ENCODE results near the gene HBG1. TPM values are rescaled to one million over a fixed set of nuclear protein-coding genes. Genes with fewer than 3 reads are reported as not detected.

Gene HBG1
- total and polyA plus RNA-seq, 2 donors (not counting 3 experiments of a cell fraction or from before 2014, with no cell fraction given): 0.72 TPM; not detected in 1

- Histone ChIP-seq H3K79me2 (ENCODE audit: control insufficient read depth, insufficient read depth, low read length) (no peaks in the 10 kb centered on the region), H3K27me3 (ENCODE audit: control insufficient read depth in 2 of 2, insufficient read depth in 2 of 2, low read length in 2 of 2) (no peaks in the 10 kb centered on the region), H3K27ac (ENCODE audit: insufficient read depth, low read depth, low read length) (no peak overlapping the region), H2AFZ (ENCODE audit: low read depth, low read length) (no peak overlapping the region), H3K4me3 (replicated peaks in 1 of 3; ENCODE audit: insufficient read depth in 1 of 3, low read depth in 1 of 3, low read length in 3 of 3) (no peak overlapping the region), H3K9ac (replicated peaks; ENCODE audit: extremely low read depth, insufficient read depth, low read length) (no peak overlapping the region), H4K20me1 (replicated peaks; ENCODE audit: control insufficient read depth, extremely low read depth, insufficient read depth, low read length) (no peaks in the 10 kb centered on the region), H3K9me3 (replicated peaks; ENCODE audit: control insufficient read depth, insufficient read depth, low read length) (no peaks in the 10 kb centered on the region), H3K4me2 (ENCODE audit: insufficient read depth, low read length) (no peak overlapping the region), H3K9me1 (replicated peaks; ENCODE audit: control insufficient read depth, extremely low read depth, insufficient read depth, low read length) (no peaks in the 10 kb centered on the region), H3K4me1 (ENCODE audit: control insufficient read depth, extremely low read depth, insufficient read depth, low read length) (no peaks in the 10 kb centered on the region), H3K36me3 (ENCODE audit: control insufficient read depth in 2 of 2, extremely low read depth in 1 of 2, insufficient read depth in 2 of 2, low read length in 2 of 2) (no peaks in the 10 kb centered on the region)
- dilution Hi-C loops (cut with MboI; ENCODE audit: extremely low pct_ligation_motif_present, low sequenced_read_pairs) (no loop called here), intact Hi-C loops (cut with micrococcal nuclease) (no loop called here)
- POLR2A ChIA-PET: no interaction called here
- CTCF ChIA-PET: no interaction called here
- FAIRE-seq (no peak), DNase-seq (ENCODE audit: low read depth, low spot score) (no peak)
- no TSS peak for BruUV-seq (replicated peaks)
- TF ChIP-seq MAX (IDR thresholded peaks at IDR 0.05; ENCODE audit: insufficient read depth, insufficient read length) (no peak), POLR2A (IDR thresholded peaks at IDR 0.05; ENCODE audit: low read depth, low read length) (no peak), CTCF (IDR thresholded peaks at IDR 0.05; ENCODE audit: extremely low read depth in 1 of 2, insufficient read depth in 1 of 2, low read depth in 1 of 2, low read length in 2 of 2) (no peak)
Measured at GRCh38 chr11:5223146-5223545, 26.5 kb downstream of the HBG1 start.

- no peak overlapping the region for H3K27ac ChIP-seq (ENCODE audit: insufficient read depth, low read depth, low read length)
- TF ChIP-seq POLR2AphosphoS5 (IDR thresholded peaks at IDR 0.05; ENCODE audit: insufficient read depth, low read depth, low read length) (no peak), MYC (IDR thresholded peaks at IDR 0.05; ENCODE audit: low read depth, low read length) (no peak), JUN (IDR thresholded peaks at IDR 0.05; ENCODE audit: borderline replicate concordance, insufficient read depth, insufficient read length, low read depth) (no peak), CTCF (IDR thresholded peaks at IDR 0.05; ENCODE audit: extremely low read depth in 1 of 2, insufficient read depth in 1 of 2, low read depth in 1 of 2, low read length in 2 of 2) (no peak), FOS (IDR thresholded peaks at IDR 0.05; ENCODE audit: borderline replicate concordance, insufficient read depth, low read length) (no peak), GATA2 (IDR thresholded peaks at IDR 0.05; ENCODE audit: insufficient read depth, insufficient read length, low read depth, low read length) (no peak), POLR2A (IDR thresholded peaks at IDR 0.05; ENCODE audit: low read depth, low read length) (no peak), MAX (IDR thresholded peaks at IDR 0.05; ENCODE audit: insufficient read depth, insufficient read length) (no peak), EZH2 (IDR thresholded peaks at IDR 0.05; ENCODE audit: borderline replicate concordance, low read depth, low read length, severe bottlenecking) (no peak)
- no peaks in the 10 kb centered on the region for H3K27me3 ChIP-seq (ENCODE audit: control insufficient read depth in 2 of 2, insufficient read depth in 2 of 2, low read length in 2 of 2)
- intact Hi-C loops (cut with micrococcal nuclease): no loop called here
- H3K4me1 ChIP-seq (ENCODE audit: control insufficient read depth, extremely low read depth, insufficient read depth, low read length): no peaks in the 10 kb centered on the region
- H4K20me1 ChIP-seq (replicated peaks; ENCODE audit: control insufficient read depth, extremely low read depth, insufficient read depth, low read length): no peaks in the 10 kb centered on the region
- no peak for DNase-seq (ENCODE audit: low read depth, low spot score)
- H3K4me3 ChIP-seq (replicated peaks in 1 of 3; ENCODE audit: insufficient read depth in 1 of 3, low read depth in 1 of 3, low read length in 3 of 3): no peak overlapping the region
- ChIA-PET POLR2A (no interaction called here), CTCF (interaction anchor here (1.3 to 1.6 kb wide), 2 partner anchors 81 to 154 kb away, joined by 3 to 6 read pairs; no protein-coding TSS in a partner anchor)
- H3K4me2 ChIP-seq (ENCODE audit: insufficient read depth, low read length): no peak overlapping the region
- no peaks in the 10 kb centered on the region for H3K79me2 ChIP-seq (ENCODE audit: control insufficient read depth, insufficient read depth, low read length)
- no peaks in the 10 kb centered on the region for H3K9me3 ChIP-seq (replicated peaks; ENCODE audit: control insufficient read depth, insufficient read depth, low read length)
- no peaks in the 10 kb centered on the region for H3K9me1 ChIP-seq (replicated peaks; ENCODE audit: control insufficient read depth, extremely low read depth, insufficient read depth, low read length)
- no peak overlapping the region for H3K9ac ChIP-seq (replicated peaks; ENCODE audit: extremely low read depth, insufficient read depth, low read length)
- H3K36me3 ChIP-seq (ENCODE audit: control insufficient read depth in 2 of 2, extremely low read depth in 1 of 2, insufficient read depth in 2 of 2, low read length in 2 of 2): no peaks in the 10 kb centered on the region
- H2AFZ ChIP-seq (ENCODE audit: low read depth, low read length): no peak overlapping the region
- no TSS peak for BruUV-seq (replicated peaks)
- dilution Hi-C loops (cut with MboI; ENCODE audit: extremely low pct_ligation_motif_present, low sequenced_read_pairs): no loop called here
- FAIRE-seq: no peak
Measured at GRCh38 chr11:5210376-5210885, 39.2 kb downstream of the HBG1 start.

All from endothelial cell of umbilical vein (primary cell).